Stimulated activated memory B cell treated with anti-CD40 and anti-IgM and Interleukin-4, amounts not matched to agents 10 μg/mL and 1 μg/mL and 100 μg/mL, for 72 hours (primary cell): ENCODE measurements around the gene FGFR3.
A peak's percentile ranks its signal among the peaks of the same experiment; 100 is the strongest.

ENCODE experiments used
- ATAC-seq: fragments of 150-1000 bp; cut with Tn5 transposase; 2 replicates; pipeline ENCODE4 v1.10.0; 2021
- H3K27ac Mint-ChIP-seq: one replicate; pipeline ENCODE4 v1.8.0; 2022; ENCODE audit warnings: mild to moderate bottlenecking, mixed read lengths
- H3K27me3 Mint-ChIP-seq: one replicate; pipeline ENCODE4 v1.8.0; 2022; ENCODE audit warnings: mixed read lengths
- H3K36me3 Mint-ChIP-seq: one replicate; pipeline ENCODE4 v1.8.0; 2022; ENCODE audit warnings: mixed read lengths
- H3K4me1 Mint-ChIP-seq: one replicate; pipeline ENCODE4 v1.8.0; 2022; ENCODE audit warnings: mixed read lengths
- H3K4me3 Mint-ChIP-seq: one replicate; pipeline ENCODE4 v1.8.0; 2022; ENCODE audit warnings: mild to moderate bottlenecking, moderate library complexity, mixed read lengths
- H3K9me3 Mint-ChIP-seq: one replicate; pipeline ENCODE4 v1.8.0; 2022; ENCODE audit warnings: mixed read lengths

The FGFR3 gene

GRCh38 chr4:1762264-1763010 lies 30.7 kb upstream of the FGFR3 start:
- no peaks in the 10 kb centered on the region for H3K9me3 Mint-ChIP-seq
- H3K4me1 Mint-ChIP-seq: peaks cover 16% of the 10 kb centered on the region
- no peaks in the 10 kb centered on the region for H3K36me3 Mint-ChIP-seq
- peaks cover 65% of the 10 kb centered on the region for H3K27me3 Mint-ChIP-seq
- H3K27ac Mint-ChIP-seq: no peak overlapping the region
- no peak for ATAC-seq
- no peak overlapping the region for H3K4me3 Mint-ChIP-seq

- peaks cover 61% of the 10 kb centered on the region for H3K27me3 Mint-ChIP-seq
- H3K9me3 Mint-ChIP-seq: no peaks in the 10 kb centered on the region
- no peak overlapping the region for H3K27ac Mint-ChIP-seq
- no peak for ATAC-seq
- no peak overlapping the region for H3K4me3 Mint-ChIP-seq
- peaks cover 21% of the 10 kb centered on the region for H3K4me1 Mint-ChIP-seq
- H3K36me3 Mint-ChIP-seq: no peaks in the 10 kb centered on the region
Observed at GRCh38 chr4:1763070-1763549, 30.0 kb upstream of the FGFR3 start.

GRCh38 chr4:1763550-1764080 lies 29.5 kb upstream of the FGFR3 start:
- Mint-ChIP-seq H3K27ac (no peak overlapping the region), H3K4me1 (peaks cover 26% of the 10 kb centered on the region), H3K9me3 (no peaks in the 10 kb centered on the region), H3K4me3 (no peak overlapping the region), H3K36me3 (no peaks in the 10 kb centered on the region), H3K27me3 (peaks cover 62% of the 10 kb centered on the region)
- no peak for ATAC-seq

GRCh38 chr4:1764670-1765069 lies 28.4 kb upstream of the FGFR3 start:
- Mint-ChIP-seq H3K36me3 (no peaks in the 10 kb centered on the region), H3K4me1 (peaks cover 28% of the 10 kb centered on the region), H3K9me3 (no peaks in the 10 kb centered on the region), H3K27ac (no peak overlapping the region), H3K27me3 (peaks cover 70% of the 10 kb centered on the region), H3K4me3 (no peak overlapping the region)
- ATAC-seq: no peak

GRCh38 chr4:1765409-1766072 lies 27.6 kb upstream of the FGFR3 start:
- H3K27me3 Mint-ChIP-seq: peaks cover 64% of the 10 kb centered on the region
- no peaks in the 10 kb centered on the region for H3K36me3 Mint-ChIP-seq
- ATAC-seq: no peak
- H3K4me1 Mint-ChIP-seq: peaks cover 28% of the 10 kb centered on the region
- no peak overlapping the region for H3K4me3 Mint-ChIP-seq
- H3K27ac Mint-ChIP-seq: no peak overlapping the region
- H3K9me3 Mint-ChIP-seq: no peaks in the 10 kb centered on the region

- Mint-ChIP-seq H3K27ac (no peak overlapping the region), H3K27me3 (peaks cover 69% of the 10 kb centered on the region), H3K4me3 (no peak overlapping the region), H3K4me1 (peaks cover 28% of the 10 kb centered on the region), H3K9me3 (no peaks in the 10 kb centered on the region), H3K36me3 (no peaks in the 10 kb centered on the region)
- no peak for ATAC-seq
Observed at GRCh38 chr4:1766106-1767060, 26.7 kb upstream of the FGFR3 start.

- peak; percentile 34 for ATAC-seq
- Mint-ChIP-seq H3K9me3 (no peaks in the 10 kb centered on the region), H3K27me3 (peaks cover 69% of the 10 kb centered on the region), H3K4me3 (no peak overlapping the region), H3K4me1 (peaks cover 33% of the 10 kb centered on the region), H3K36me3 (no peaks in the 10 kb centered on the region), H3K27ac (no peak overlapping the region)
Observed at GRCh38 chr4:1767061-1767769, 25.9 kb upstream of the FGFR3 start.

- peak overlapping the region; percentile 78 for H3K4me3 Mint-ChIP-seq
Observed at GRCh38 chr4:1767770-1768366, 25.2 kb upstream of the FGFR3 start.

GRCh38 chr4:1768367-1769034 lies 24.6 kb upstream of the FGFR3 start:
- ATAC-seq: no peak
- Mint-ChIP-seq H3K27me3 (peaks cover 72% of the 10 kb centered on the region), H3K4me1 (peaks cover 33% of the 10 kb centered on the region), H3K9me3 (no peaks in the 10 kb centered on the region), H3K36me3 (no peaks in the 10 kb centered on the region), H3K4me3 (peak overlapping the region; percentile 80), H3K27ac (peak overlapping the region; percentile 20)

More at GRCh38 chr4:1767770-1768366, 25.2 kb upstream of the FGFR3 start:
- Mint-ChIP-seq H3K27me3 (peaks cover 69% of the 10 kb centered on the region), H3K4me1 (peaks cover 33% of the 10 kb centered on the region), H3K27ac (peak overlapping the region; percentile 20), H3K36me3 (no peaks in the 10 kb centered on the region), H3K9me3 (no peaks in the 10 kb centered on the region)
- peak; percentile 44 for ATAC-seq

- Mint-ChIP-seq H3K36me3 (no peaks in the 10 kb centered on the region), H3K4me3 (no peak overlapping the region), H3K27me3 (peaks cover 74% of the 10 kb centered on the region), H3K9me3 (no peaks in the 10 kb centered on the region), H3K27ac (no peak overlapping the region), H3K4me1 (peaks cover 33% of the 10 kb centered on the region)
- ATAC-seq: no peak
Observed at GRCh38 chr4:1769692-1770091, 23.4 kb upstream of the FGFR3 start.

- Mint-ChIP-seq H3K27me3 (peaks cover 70% of the 10 kb centered on the region), H3K9me3 (no peaks in the 10 kb centered on the region), H3K27ac (no peak overlapping the region), H3K4me3 (no peak overlapping the region), H3K4me1 (peaks cover 27% of the 10 kb centered on the region), H3K36me3 (no peaks in the 10 kb centered on the region)
- ATAC-seq: no peak
Observed at GRCh38 chr4:1770245-1770644, 22.8 kb upstream of the FGFR3 start.

- Mint-ChIP-seq H3K36me3 (no peaks in the 10 kb centered on the region), H3K27me3 (peaks cover 65% of the 10 kb centered on the region), H3K9me3 (no peaks in the 10 kb centered on the region), H3K27ac (no peak overlapping the region), H3K4me3 (no peak overlapping the region), H3K4me1 (peaks cover 22% of the 10 kb centered on the region)
- ATAC-seq: no peak
Observed at GRCh38 chr4:1770791-1771231, 22.3 kb upstream of the FGFR3 start.

GRCh38 chr4:1771555-1772305 lies 21.4 kb upstream of the FGFR3 start:
- Mint-ChIP-seq H3K4me1 (peaks cover 25% of the 10 kb centered on the region), H3K27ac (no peak overlapping the region), H3K4me3 (no peak overlapping the region), H3K9me3 (no peaks in the 10 kb centered on the region), H3K27me3 (peaks cover 62% of the 10 kb centered on the region), H3K36me3 (no peaks in the 10 kb centered on the region)
- no peak for ATAC-seq
